ENCODE results near the gene VWA8. TPM values are rescaled to one million over a fixed set of nuclear protein-coding genes. Genes with fewer than 3 reads are reported as not detected.

The VWA8 gene
- total and polyA plus RNA-seq, 2 of the 13 experiments (the other 11 are each of a cell fraction or from before 2014, with no cell fraction given): 9.1 to 17.3 TPM

DNA sequence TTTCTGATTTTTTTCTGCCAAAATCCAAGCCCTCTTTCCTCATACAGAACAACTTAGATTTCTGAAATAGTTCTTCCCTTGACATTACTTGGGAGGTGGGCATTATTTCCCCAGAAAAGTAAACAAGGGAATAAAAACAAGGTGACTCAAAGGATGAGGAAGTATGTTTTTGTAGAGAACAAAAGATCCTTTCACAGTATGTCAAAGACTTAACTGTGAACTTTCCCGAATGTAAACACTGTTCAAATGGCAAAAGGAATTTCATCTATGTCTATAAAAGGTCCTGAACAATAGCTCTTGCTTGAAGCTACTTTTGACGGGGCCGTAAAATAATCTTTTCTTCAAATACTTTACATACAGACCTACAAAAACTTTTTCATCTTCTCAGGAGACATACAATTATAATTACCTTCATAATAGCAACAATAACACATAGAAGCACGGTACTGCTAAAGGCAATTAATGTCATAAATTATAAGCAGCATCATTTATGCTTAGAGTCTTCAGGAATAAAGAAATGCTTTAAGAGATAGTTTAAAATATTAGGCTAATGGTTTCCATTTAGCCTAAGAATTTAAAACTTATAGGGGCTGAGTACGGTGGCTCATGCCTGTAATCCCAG, 312.5 kb downstream of the VWA8 start (continued):
- TF ChIP-seq ATF7 (IDR thresholded peaks at IDR 0.05): no peak
- no peak for TF ChIP-seq ATF7 (CRISPR knock-in tag; IDR thresholded peaks at IDR 0.05)
- TF ChIP-seq, protein P1, sequence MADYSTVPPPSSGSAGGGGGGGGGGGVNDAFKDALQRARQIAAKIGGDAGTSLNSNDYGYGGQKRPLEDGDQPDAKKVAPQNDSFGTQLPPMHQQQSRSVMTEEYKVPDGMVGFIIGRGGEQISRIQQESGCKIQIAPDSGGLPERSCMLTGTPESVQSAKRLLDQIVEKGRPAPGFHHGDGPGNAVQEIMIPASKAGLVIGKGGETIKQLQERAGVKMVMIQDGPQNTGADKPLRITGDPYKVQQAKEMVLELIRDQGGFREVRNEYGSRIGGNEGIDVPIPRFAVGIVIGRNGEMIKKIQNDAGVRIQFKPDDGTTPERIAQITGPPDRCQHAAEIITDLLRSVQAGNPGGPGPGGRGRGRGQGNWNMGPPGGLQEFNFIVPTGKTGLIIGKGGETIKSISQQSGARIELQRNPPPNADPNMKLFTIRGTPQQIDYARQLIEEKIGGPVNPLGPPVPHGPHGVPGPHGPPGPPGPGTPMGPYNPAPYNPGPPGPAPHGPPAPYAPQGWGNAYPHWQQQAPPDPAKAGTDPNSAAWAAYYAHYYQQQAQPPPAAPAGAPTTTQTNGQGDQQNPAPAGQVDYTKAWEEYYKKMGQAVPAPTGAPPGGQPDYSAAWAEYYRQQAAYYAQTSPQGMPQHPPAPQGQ (CRISPR knock-in tag; IDR thresholded peaks at IDR 0.05; ENCODE audit: borderline replicate concordance): no peak
- no peak for TF ChIP-seq TRIM24 (CRISPR knock-in tag; IDR thresholded peaks at IDR 0.05)
- TF ChIP-seq, protein P2, sequence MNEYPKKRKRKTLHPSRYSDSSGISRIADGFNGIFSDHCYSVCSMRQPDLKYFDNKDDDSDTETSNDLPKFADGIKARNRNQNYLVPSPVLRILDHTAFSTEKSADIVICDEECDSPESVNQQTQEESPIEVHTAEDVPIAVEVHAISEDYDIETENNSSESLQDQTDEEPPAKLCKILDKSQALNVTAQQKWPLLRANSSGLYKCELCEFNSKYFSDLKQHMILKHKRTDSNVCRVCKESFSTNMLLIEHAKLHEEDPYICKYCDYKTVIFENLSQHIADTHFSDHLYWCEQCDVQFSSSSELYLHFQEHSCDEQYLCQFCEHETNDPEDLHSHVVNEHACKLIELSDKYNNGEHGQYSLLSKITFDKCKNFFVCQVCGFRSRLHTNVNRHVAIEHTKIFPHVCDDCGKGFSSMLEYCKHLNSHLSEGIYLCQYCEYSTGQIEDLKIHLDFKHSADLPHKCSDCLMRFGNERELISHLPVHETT (CRISPR knock-in tag; conservative IDR thresholded peaks at IDR 0.05): no peak
- TF ChIP-seq ATF7-NPFF (CRISPR knock-in tag; IDR thresholded peaks at IDR 0.05; ENCODE audit: low read depth): no peak
- TF ChIP-seq ZNF614 (CRISPR knock-in tag; IDR thresholded peaks at IDR 0.05; ENCODE audit: borderline replicate concordance): peak; percentile 54; the same call in 1 of the 2 replicates
- TF ChIP-seq, protein P3, sequence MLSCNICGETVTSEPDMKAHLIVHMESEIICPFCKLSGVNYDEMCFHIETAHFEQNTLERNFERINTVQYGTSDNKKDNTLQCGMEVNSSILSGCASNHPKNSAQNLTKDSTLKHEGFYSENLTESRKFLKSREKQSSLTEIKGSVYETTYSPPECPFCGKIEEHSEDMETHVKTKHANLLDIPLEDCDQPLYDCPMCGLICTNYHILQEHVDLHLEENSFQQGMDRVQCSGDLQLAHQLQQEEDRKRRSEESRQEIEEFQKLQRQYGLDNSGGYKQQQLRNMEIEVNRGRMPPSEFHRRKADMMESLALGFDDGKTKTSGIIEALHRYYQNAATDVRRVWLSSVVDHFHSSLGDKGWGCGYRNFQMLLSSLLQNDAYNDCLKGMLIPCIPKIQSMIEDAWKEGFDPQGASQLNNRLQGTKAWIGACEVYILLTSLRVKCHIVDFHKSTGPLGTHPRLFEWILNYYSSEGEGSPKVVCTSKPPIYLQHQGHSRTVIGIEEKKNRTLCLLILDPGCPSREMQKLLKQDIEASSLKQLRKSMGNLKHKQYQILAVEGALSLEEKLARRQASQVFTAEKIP (CRISPR knock-in tag; IDR thresholded peaks at IDR 0.05; ENCODE audit: borderline replicate concordance): no peak
- TF ChIP-seq, protein P4, sequence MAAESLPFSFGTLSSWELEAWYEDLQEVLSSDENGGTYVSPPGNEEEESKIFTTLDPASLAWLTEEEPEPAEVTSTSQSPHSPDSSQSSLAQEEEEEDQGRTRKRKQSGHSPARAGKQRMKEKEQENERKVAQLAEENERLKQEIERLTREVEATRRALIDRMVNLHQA (CRISPR knock-in tag; IDR thresholded peaks at IDR 0.05): no peak
- TF ChIP-seq ZNF3 (CRISPR knock-in tag; IDR thresholded peaks at IDR 0.05): no peak
- no peak for TF ChIP-seq ZNF567 (CRISPR knock-in tag; IDR thresholded peaks at IDR 0.05; ENCODE audit: borderline replicate concordance)
- no peak for TF ChIP-seq ETV6 (CRISPR knock-in tag; conservative IDR thresholded peaks at IDR 0.05)
- TF ChIP-seq, protein P5, sequence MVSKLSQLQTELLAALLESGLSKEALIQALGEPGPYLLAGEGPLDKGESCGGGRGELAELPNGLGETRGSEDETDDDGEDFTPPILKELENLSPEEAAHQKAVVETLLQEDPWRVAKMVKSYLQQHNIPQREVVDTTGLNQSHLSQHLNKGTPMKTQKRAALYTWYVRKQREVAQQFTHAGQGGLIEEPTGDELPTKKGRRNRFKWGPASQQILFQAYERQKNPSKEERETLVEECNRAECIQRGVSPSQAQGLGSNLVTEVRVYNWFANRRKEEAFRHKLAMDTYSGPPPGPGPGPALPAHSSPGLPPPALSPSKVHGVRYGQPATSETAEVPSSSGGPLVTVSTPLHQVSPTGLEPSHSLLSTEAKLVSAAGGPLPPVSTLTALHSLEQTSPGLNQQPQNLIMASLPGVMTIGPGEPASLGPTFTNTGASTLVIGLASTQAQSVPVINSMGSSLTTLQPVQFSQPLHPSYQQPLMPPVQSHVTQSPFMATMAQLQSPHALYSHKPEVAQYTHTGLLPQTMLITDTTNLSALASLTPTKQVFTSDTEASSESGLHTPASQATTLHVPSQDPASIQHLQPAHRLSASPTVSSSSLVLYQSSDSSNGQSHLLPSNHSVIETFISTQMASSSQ (IDR thresholded peaks at IDR 0.05; ENCODE audit: low read depth): peak; percentile 48
- TF ChIP-seq, protein P5 (CRISPR knock-in tag; IDR thresholded peaks at IDR 0.05; ENCODE audit: borderline replicate concordance): peak; percentile 45; the same call in 1 of the 2 replicates
- no peak for TF ChIP-seq IKZF4 (CRISPR knock-in tag; IDR thresholded peaks at IDR 0.05; ENCODE audit: borderline replicate concordance, low read depth, not compliant biosample characterization)
- TF ChIP-seq SAP130 (CRISPR knock-in tag; IDR thresholded peaks at IDR 0.05; ENCODE audit: low read depth): peak; percentile 51
- TF ChIP-seq, protein P6, sequence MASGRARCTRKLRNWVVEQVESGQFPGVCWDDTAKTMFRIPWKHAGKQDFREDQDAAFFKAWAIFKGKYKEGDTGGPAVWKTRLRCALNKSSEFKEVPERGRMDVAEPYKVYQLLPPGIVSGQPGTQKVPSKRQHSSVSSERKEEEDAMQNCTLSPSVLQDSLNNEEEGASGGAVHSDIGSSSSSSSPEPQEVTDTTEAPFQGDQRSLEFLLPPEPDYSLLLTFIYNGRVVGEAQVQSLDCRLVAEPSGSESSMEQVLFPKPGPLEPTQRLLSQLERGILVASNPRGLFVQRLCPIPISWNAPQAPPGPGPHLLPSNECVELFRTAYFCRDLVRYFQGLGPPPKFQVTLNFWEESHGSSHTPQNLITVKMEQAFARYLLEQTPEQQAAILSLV (CRISPR knock-in tag; IDR thresholded peaks at IDR 0.05; ENCODE audit: borderline replicate concordance): no peak
- TF ChIP-seq, protein P7, sequence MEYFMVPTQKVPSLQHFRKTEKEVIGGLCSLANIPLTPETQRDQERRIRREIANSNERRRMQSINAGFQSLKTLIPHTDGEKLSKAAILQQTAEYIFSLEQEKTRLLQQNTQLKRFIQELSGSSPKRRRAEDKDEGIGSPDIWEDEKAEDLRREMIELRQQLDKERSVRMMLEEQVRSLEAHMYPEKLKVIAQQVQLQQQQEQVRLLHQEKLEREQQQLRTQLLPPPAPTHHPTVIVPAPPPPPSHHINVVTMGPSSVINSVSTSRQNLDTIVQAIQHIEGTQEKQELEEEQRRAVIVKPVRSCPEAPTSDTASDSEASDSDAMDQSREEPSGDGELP (IDR thresholded peaks at IDR 0.05; ENCODE audit: borderline replicate concordance, low read depth): no peak
